ENCODE measurements around the gene TEX19. TPM values are rescaled to one million over a fixed set of nuclear protein-coding genes. Genes with fewer than 3 reads are reported as not detected.
"Not testable (repeated sequence)": the region's sequence is repeated elsewhere in the genome, so short reads cannot be mapped to it uniquely, and the experiment has no call there.

TEX19 gene
- total RNA-seq, 4 donors from 2014 or later = not detected

GRCh38 chr17:82357394-82357793 is 1.7 kb upstream of the TEX19 start:
- peaks cover 0 to 14% (median 12%) of the 10 kb centered on the region in 4 donors for H3K4me1 ChIP-seq
- DNase-seq (ENCODE audit: extremely low spot score) = no peak
- no peak for TF ChIP-seq EP300 (IDR thresholded peaks at IDR 0.05)
- TF ChIP-seq CTCF (IDR thresholded peaks at IDR 0.05) = no peak
- TF ChIP-seq POLR2AphosphoS5 (IDR thresholded peaks at IDR 0.05) = no peak
- no peak for TF ChIP-seq POLR2A (IDR thresholded peaks at IDR 0.05; ENCODE audit: low read depth)
- H3K27me3 ChIP-seq = peaks cover 0 to 35% (median 5%) of the 10 kb centered on the region in 4 donors
- H3K27ac ChIP-seq (replicated peaks in 1 of 4) = no peak overlapping the region
- 63% methylated on average over 2 of the region's 2 CpGs for WGBS
- H3K4me3 ChIP-seq = no peak overlapping the region
- intact Hi-C loops (cut with DNase I) = no loop called here
- no peaks in the 10 kb centered on the region for H3K9me3 ChIP-seq
- H3K36me3 ChIP-seq = no peaks in the 10 kb centered on the region

DNA sequence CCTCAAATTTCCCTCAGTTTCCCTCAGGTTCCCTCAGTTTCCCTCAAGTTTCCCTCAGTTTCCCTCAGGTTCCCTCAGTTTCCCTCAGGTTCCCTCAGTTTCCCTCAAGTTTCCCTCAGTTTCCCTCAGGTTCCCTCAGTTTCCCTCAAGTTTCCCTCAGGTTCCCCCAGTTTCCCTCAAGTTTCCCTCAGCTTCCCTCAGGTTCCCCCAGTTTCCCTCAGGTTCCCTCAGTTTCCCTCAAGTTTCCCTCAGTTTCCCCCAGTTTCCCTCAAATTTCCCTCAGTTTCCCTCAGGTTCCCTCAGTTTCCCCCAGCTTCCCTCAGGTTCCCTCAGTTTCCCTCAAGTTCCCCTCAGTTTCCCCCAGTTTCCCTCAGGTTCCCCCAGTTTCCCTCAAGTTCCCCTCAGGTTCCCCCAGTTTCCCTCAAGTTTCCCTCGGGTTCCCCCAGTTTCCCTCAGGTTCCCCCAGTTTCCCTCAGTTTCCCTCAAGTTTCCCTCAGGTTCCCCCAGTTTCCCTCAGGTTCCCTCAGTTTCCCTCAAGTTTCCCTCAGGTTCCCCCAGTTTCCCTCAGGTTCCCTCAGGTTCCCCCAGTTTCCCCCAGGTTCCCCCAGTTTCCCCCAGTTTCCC is 516 bp downstream of the TEX19 start:
- H3K27ac ChIP-seq (replicated peaks in 1 of 4); intact Hi-C loops (cut with DNase I); H3K36me3 ChIP-seq; H3K9me3 ChIP-seq; DNase-seq (ENCODE audit: extremely low spot score); H3K4me3 ChIP-seq: not testable (repeated sequence)
- Histone ChIP-seq H3K27me3 (peaks cover 0 to 35% (median 5%) of the 10 kb centered on the region in 4 donors), H3K4me1 (peaks cover 0 to 14% (median 12%) of the 10 kb centered on the region in 4 donors)
- WGBS = 57% methylated on average over 1 of the region's 1 CpG

DNA sequence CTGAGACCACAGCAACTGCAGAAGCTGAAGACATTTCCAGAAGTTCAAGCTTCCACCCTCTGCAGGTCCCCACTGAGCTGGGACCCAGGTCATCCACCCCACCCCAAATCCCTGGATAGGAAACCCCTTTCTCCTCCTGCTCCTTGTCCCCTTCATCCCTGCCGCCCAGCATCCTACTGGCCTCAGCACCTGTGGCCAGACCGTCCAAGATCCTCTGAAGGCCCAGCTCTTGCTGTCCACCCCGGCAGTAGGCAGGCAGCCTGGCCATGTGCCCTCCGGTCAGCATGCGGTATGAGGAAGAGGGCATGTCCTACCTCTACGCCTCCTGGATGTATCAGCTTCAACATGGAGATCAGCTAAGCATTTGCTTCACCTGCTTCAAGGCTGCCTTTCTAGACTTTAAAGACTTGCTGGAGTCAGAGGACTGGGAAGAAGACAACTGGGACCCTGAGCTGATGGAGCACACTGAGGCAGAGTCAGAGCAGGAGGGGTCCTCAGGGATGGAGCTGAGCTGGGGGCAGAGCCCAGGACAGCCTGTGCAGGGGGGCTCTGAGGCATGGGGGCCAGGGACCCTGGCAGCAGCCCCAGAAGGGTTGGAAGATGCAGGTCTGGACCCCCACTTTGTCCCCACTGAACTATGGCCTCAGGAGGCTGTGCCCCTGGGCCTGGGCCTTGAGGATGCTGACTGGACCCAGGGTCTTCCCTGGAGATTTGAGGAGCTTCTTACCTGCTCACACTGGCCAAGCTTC is 3.0 kb downstream of the TEX19 start:
- intact Hi-C loops (cut with DNase I) = no loop called here
- H3K27ac ChIP-seq (replicated peaks in 1 of 4) = no peak overlapping the region

DNA sequence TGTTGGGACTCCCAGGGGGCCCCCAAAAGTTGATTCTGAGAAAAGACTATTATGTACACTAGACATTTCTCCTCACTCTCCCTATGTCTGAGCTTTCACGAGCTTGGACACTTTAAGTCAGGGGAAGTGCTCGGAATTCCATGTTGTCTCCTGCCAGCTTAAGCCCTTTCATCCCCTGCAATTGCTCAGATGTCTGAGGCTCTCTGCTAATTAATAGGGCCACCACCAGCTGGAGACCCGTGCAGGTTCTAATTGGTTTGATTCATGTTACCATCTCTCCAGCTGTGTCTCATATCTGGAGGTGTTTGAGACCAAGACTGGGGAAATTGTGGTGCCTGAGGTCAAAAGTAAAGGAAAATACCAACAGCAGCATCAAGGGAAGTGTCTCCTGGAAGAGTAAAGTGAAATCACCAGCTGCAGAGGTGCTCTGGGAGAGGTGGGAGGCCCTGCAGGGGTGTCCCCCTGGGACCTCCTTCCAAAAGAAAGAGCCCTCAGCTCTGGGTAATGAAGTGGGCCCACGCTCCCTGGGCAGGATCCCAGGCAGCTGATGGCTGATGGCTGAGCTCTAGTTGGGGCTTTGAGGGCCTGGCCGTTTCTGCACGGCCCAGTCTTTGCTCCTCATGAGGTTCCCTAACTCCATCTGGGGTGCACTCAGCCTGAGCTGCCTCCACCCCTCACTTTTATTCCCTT is 6.7 kb downstream of the TEX19 start:
- Histone ChIP-seq H3K36me3 (no peaks in the 10 kb centered on the region), H3K27me3 (peaks cover 0 to 31% (median 12%) of the 10 kb centered on the region in 4 donors), H3K9me3 (no peaks in the 10 kb centered on the region), H3K4me1 (peaks cover 6 to 10% (median 8%) of the 10 kb centered on the region in 4 donors), H3K4me3 (no peak overlapping the region), H3K27ac (replicated peaks in 1 of 4) (no peak overlapping the region)
- 80% methylated on average over 6 of the region's 6 CpGs for WGBS
- TF ChIP-seq CTCF (IDR thresholded peaks at IDR 0.05) = no peak
- TF ChIP-seq POLR2A (IDR thresholded peaks at IDR 0.05; ENCODE audit: low read depth) = no peak
- no peak for TF ChIP-seq POLR2AphosphoS5 (IDR thresholded peaks at IDR 0.05)
- no peak for TF ChIP-seq EP300 (IDR thresholded peaks at IDR 0.05)
- intact Hi-C loops (cut with DNase I) = no loop called here
- DNase-seq (ENCODE audit: extremely low spot score) = no peak

More for the DNA sequence above, 3.0 kb downstream of the TEX19 start:
- 96% methylated on average over 6 of the region's 6 CpGs for WGBS
- no peak for DNase-seq (ENCODE audit: extremely low spot score)
- peaks cover 0 to 4% (median 0%) of the 10 kb centered on the region in 4 donors for H3K4me1 ChIP-seq
- no peak overlapping the region for H3K4me3 ChIP-seq
- TF ChIP-seq EP300 (IDR thresholded peaks at IDR 0.05) (no peak), CTCF (IDR thresholded peaks at IDR 0.05) (no peak), POLR2AphosphoS5 (IDR thresholded peaks at IDR 0.05) (no peak), POLR2A (IDR thresholded peaks at IDR 0.05; ENCODE audit: low read depth) (no peak)
- H3K27me3 ChIP-seq = peaks cover 0 to 21% (median 5%) of the 10 kb centered on the region in 4 donors
- no peaks in the 10 kb centered on the region for H3K36me3 ChIP-seq
- no peaks in the 10 kb centered on the region for H3K9me3 ChIP-seq

DNA sequence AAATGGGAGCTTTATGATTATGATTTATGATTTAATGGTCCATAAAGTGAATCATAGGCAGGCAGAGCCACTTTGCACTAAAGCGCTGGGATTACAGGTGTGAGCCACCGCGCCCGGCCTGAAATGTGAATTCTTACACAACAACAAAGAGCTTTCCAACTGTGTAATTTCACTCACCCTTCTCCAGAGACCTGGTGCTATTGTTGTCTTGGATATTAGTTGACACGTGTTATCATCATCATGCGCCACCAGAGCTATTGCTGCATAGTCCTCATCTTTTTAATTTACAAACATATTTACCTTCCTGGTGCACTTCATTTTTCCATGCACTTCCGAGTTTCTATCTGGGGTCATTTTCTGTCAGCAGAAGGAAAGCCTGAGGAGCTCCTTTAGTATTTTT is 7.7 kb downstream of the TEX19 start:
- no peaks in the 10 kb centered on the region for H3K36me3 ChIP-seq
- DNase-seq (ENCODE audit: extremely low spot score) = no peak
- WGBS = 90% methylated on average over 7 of the region's 7 CpGs
- TF ChIP-seq POLR2A (IDR thresholded peaks at IDR 0.05; ENCODE audit: low read depth) (no peak), POLR2AphosphoS5 (IDR thresholded peaks at IDR 0.05) (no peak), EP300 (IDR thresholded peaks at IDR 0.05) (no peak)
- peaks cover 11 to 20% (median 18%) of the 10 kb centered on the region in 4 donors for H3K4me1 ChIP-seq
- peaks cover 0 to 41% (median 22%) of the 10 kb centered on the region in 4 donors for H3K27me3 ChIP-seq
- no peak overlapping the region for H3K27ac ChIP-seq (replicated peaks in 1 of 4)
- no peaks in the 10 kb centered on the region for H3K9me3 ChIP-seq
- intact Hi-C loops (cut with DNase I) = no loop called here
- no peak overlapping the region for H3K4me3 ChIP-seq

Measured in esophagus muscularis mucosa (tissue), 4 donors.